ENCODE results near the gene ZP1. TPM values are rescaled to one million over a fixed set of nuclear protein-coding genes. Genes with fewer than 3 reads are reported as not detected.
A peak's percentile ranks its signal among the peaks of the same experiment; 100 is the strongest.

ZP1 gene
- total RNA-seq, 4 donors from 2014 or later = 2.1 TPM; not detected in 3

DNA sequence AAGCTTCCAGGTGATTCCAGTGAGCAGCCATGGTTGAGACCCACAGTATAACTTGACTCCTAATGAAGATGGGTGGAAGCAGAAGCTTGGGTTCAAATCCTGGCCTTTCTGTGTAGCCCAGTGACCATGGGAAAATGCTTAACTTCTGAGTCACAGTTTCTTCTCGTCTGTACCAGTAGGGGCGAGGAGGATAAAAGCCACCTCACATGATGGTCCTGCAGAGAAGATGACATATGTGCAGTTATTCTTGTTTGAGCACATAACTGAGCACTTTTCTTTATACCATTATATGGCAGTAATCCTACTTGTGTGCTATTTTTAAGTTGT lies 51.6 kb downstream of the ZP1 start:
- TF ChIP-seq POLR2A (IDR thresholded peaks at IDR 0.05) = no peak
- TF ChIP-seq, protein P1, sequence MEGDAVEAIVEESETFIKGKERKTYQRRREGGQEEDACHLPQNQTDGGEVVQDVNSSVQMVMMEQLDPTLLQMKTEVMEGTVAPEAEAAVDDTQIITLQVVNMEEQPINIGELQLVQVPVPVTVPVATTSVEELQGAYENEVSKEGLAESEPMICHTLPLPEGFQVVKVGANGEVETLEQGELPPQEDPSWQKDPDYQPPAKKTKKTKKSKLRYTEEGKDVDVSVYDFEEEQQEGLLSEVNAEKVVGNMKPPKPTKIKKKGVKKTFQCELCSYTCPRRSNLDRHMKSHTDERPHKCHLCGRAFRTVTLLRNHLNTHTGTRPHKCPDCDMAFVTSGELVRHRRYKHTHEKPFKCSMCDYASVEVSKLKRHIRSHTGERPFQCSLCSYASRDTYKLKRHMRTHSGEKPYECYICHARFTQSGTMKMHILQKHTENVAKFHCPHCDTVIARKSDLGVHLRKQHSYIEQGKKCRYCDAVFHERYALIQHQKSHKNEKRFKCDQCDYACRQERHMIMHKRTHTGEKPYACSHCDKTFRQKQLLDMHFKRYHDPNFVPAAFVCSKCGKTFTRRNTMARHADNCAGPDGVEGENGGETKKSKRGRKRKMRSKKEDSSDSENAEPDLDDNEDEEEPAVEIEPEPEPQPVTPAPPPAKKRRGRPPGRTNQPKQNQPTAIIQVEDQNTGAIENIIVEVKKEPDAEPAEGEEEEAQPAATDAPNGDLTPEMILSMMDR (IDR thresholded peaks at IDR 0.05) = no peak
- Histone ChIP-seq H3K4me3 (no peak overlapping the region), H3K27ac (peak overlapping the region in 1 of 4 donors; percentile 25), H3K27me3 (no peaks in the 10 kb centered on the region), H3K36me3 (peaks cover 0 to 36% (median 0%) of the 10 kb centered on the region in 3 donors), H3K9me3 (no peaks in the 10 kb centered on the region), H3K4me1 (peaks cover 0 to 19% (median 13%) of the 10 kb centered on the region in 4 donors)
- DNase-seq = no peak

DNA sequence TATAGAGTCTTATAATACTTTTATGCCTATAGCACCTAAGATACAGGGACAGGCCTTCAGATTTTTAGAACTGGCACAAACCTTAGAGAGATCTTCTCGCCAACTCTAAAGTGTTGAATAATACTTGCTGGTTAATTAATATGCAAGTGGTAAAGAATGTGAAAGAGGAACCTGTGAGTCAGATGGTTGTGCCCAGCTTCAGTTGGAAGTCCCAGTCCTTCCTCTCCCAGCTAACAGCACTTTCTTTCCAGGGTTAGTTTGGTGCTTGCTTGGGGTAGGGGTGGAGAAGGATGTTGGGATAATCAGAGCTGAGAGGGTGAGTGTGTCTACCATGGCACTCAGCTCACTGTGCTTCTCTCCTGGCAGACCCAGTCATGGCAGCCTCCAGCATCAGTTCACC lies 52.0 kb downstream of the ZP1 start:
- no peak for DNase-seq
- H3K4me1 ChIP-seq = peaks cover 0 to 24% (median 15%) of the 10 kb centered on the region in 4 donors
- H3K9me3 ChIP-seq = no peaks in the 10 kb centered on the region
- H3K27ac ChIP-seq = peak overlapping the region in 1 of 4 donors; percentile 25
- peaks cover 0 to under 1% of the 10 kb centered on the region in 2 donors for H3K27me3 ChIP-seq
- H3K36me3 ChIP-seq = peaks cover 0 to 36% (median 0%) of the 10 kb centered on the region in 3 donors
- TF ChIP-seq POLR2A (IDR thresholded peaks at IDR 0.05) = no peak
- TF ChIP-seq, protein P1 (IDR thresholded peaks at IDR 0.05) = no peak
- H3K4me3 ChIP-seq = no peak overlapping the region

DNA sequence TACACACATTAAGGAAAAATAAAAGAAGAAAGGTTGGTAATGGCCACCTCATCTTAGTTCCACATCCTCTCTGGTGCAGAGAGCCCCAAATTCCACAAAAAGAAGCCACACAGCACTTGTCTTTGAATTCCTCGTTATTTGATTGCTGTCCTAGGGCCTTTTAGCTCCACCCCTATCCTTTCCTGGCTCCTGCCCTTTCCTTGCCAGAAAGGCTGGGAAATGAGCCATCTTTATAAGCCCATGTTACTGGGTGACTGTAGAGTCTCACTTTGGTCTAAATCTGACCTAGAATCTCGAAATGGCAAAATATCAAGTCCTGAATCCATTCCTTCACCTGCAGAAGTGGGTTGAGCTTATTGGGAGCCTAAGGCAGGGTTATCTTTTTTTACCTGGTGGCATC lies 52.6 kb downstream of the ZP1 start:
- Histone ChIP-seq H3K9me3 (no peaks in the 10 kb centered on the region), H3K27ac (no peak overlapping the region), H3K36me3 (peaks cover 0 to 36% (median 0%) of the 10 kb centered on the region in 3 donors), H3K4me1 (peaks cover 5 to 28% (median 17%) of the 10 kb centered on the region in 4 donors), H3K27me3 (peaks cover 0 to 7% of the 10 kb centered on the region in 2 donors), H3K4me3 (no peak overlapping the region)
- DNase-seq = no peak
- TF ChIP-seq, protein P1 (IDR thresholded peaks at IDR 0.05) = no peak
- TF ChIP-seq POLR2A (IDR thresholded peaks at IDR 0.05) = no peak

DNA sequence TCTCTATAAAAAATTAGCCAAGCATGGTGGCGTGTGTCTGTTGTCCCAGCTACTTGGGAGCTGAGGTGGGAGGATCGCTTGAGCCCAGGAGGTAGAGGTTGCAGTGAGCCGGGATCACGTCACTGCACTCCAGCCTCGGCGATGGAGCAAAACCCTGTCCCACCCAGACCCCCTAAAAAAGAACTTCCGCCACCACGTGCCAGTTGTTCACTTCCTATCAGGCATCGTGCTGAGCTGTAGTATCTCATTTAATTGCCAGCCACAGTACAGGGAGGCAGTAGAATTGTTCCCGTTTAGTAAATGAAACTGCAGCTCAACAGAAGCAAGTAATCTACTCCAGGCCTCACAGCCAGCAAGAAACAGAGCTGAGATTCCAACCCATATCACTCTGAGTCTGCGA lies 53.9 kb downstream of the ZP1 start:
- TF ChIP-seq, protein P1 (IDR thresholded peaks at IDR 0.05) = no peak
- no peak for DNase-seq
- no peak overlapping the region for H3K27ac ChIP-seq
- H3K4me1 ChIP-seq = peaks cover 5 to 28% (median 17%) of the 10 kb centered on the region in 4 donors
- peaks cover 0 to 36% (median 0%) of the 10 kb centered on the region in 3 donors for H3K36me3 ChIP-seq
- H3K27me3 ChIP-seq = peaks cover 0 to 10% of the 10 kb centered on the region in 2 donors
- no peaks in the 10 kb centered on the region for H3K9me3 ChIP-seq
- no peak overlapping the region for H3K4me3 ChIP-seq

DNA sequence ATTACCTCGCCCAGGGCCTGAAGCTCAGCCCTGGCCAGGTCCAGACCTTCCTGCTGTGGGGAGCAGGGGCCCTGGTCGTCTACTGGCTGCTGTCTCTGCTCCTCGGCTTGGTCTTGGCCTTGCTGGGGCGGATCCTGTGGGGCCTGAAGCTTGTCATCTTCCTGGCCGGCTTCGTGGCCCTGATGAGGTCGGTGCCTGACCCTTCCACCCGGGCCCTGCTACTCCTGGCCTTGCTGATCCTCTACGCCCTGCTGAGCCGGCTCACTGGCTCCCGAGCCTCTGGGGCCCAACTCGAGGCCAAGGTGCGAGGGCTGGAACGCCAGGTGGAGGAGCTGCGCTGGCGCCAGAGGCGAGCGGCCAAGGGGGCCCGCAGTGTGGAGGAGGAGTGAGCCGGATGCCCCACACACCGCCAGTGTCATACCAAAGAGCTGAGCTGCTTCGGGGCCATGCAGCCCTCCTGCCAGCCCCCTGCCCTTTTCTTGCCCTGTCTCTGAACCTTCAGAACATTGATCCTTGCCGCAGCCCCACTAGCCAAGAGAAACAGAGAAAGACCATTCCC lies 54.5 kb downstream of the ZP1 start:
- Histone ChIP-seq H3K27me3 (peaks cover 0 to 10% of the 10 kb centered on the region in 2 donors), H3K4me1 (peaks cover 5 to 28% (median 12%) of the 10 kb centered on the region in 4 donors), H3K9me3 (no peaks in the 10 kb centered on the region), H3K4me3 (no peak overlapping the region), H3K27ac (no peak overlapping the region), H3K36me3 (peaks cover 0 to 36% (median 0%) of the 10 kb centered on the region in 3 donors)
- TF ChIP-seq, protein P1 (IDR thresholded peaks at IDR 0.05) = no peak
- no peak for TF ChIP-seq POLR2A (IDR thresholded peaks at IDR 0.05)
- DNase-seq = peak in 1 of 3 donors; percentile 36

Measured in Peyer's patch (tissue), 4 donors.